Keratinocyte (primary cell): Measurements from ENCODE around the gene SKIL.

ENCODE experiments used
- CTCF ChIP-seq, 3 experiments: IDR thresholded peaks in 1 of 3; conservative IDR thresholded peaks in 1 of 3; optimal IDR thresholded peaks in 1 of 3; 2 replicates in 2 of 3; 3 replicates in 1 of 3; pipeline versions ENCODE3 to v1.5.1; 2011; ENCODE audit warnings: low read length in 3 of 3, mild to moderate bottlenecking in 3 of 3, moderate library complexity in 2 of 3, control low read depth in 1 of 3, inconsistent platforms in 1 of 3; ENCODE audit not compliant: insufficient read depth in 2 of 3; ENCODE audit errors: extremely low read depth in 1 of 3
- EZH2 ChIP-seq: IDR thresholded peaks from one replicate; pipeline ENCODE4 v1.6.1; 2012; ENCODE audit warnings: inconsistent platforms, mild to moderate bottlenecking, low read length, moderate library complexity

- TF ChIP-seq CTCF (optimal IDR thresholded peaks at IDR 0.05 in 1 of 3, IDR thresholded peaks at IDR 0.05 in 1 of 3, conservative IDR thresholded peaks at IDR 0.05 in 1 of 3; ENCODE audit: extremely low read depth in 1 of 3, insufficient read depth in 2 of 3, low read length in 3 of 3) (no peak), EZH2 (no peak)
Measured at GRCh38 chr3:170344971-170345370, 12.5 kb upstream of the SKIL start.
